ENCODE data around the gene CD160.
"Not testable (repeated sequence)": the region's sequence is repeated elsewhere in the genome, so short reads cannot be mapped to it uniquely, and the experiment has no call there.

CD160 gene

GRCh38 chr1:145719230-145720079 lies at the start of gene CD160:
Gene CD160, plus strand, starts transcription at chr1:145719499. Its CDS starts 8,829 bp downstream, at chr1:145728328.
- Histone ChIP-seq H3K9ac (ENCODE audit: insufficient read length) (no peak within 1 kb of the TSS), H3K9me3 (ENCODE audit: low read depth, low read length) (no peaks in the 10 kb centered on the region), H3K4me3 (no peak within 1 kb of the TSS), H3K27ac (no peak within 1 kb of the TSS), H3K36me3 (ENCODE audit: insufficient read depth, low read length) (no peaks in the 10 kb centered on the region)
- DNase-seq (ENCODE audit: low read depth, low spot score), result no peak
- TF ChIP-seq POLR2AphosphoS5 (IDR thresholded peaks at IDR 0.05; ENCODE audit: borderline replicate concordance, low read depth, low read length), result no peak
- no peak for TF ChIP-seq EZH2 (IDR thresholded peaks at IDR 0.05)
- TF ChIP-seq FOXP2 (optimal IDR thresholded peaks at IDR 0.05; ENCODE audit: control extremely low read depth, extremely low read length, insufficient read depth), result no peak

GRCh38 chr1:145670995-145671745 lies 48.1 kb upstream of the CD160 start:
- H3K9ac ChIP-seq (ENCODE audit: insufficient read length); H3K36me3 ChIP-seq (ENCODE audit: insufficient read depth, low read length); H3K27ac ChIP-seq; DNase-seq (ENCODE audit: low read depth, low spot score); H3K4me3 ChIP-seq; H3K9me3 ChIP-seq (ENCODE audit: low read depth, low read length): not testable (repeated sequence)

- not testable (repeated sequence) for H3K9me3 ChIP-seq (ENCODE audit: low read depth, low read length); DNase-seq (ENCODE audit: low read depth, low spot score); H3K27ac ChIP-seq; H3K9ac ChIP-seq (ENCODE audit: insufficient read length); H3K4me3 ChIP-seq; H3K36me3 ChIP-seq (ENCODE audit: insufficient read depth, low read length)
These were observed 46.1 kb upstream of the CD160 start for GRCh38 chr1:145673217-145673616.

- H3K4me3 ChIP-seq; H3K9ac ChIP-seq (ENCODE audit: insufficient read length); H3K36me3 ChIP-seq (ENCODE audit: insufficient read depth, low read length); H3K27ac ChIP-seq; DNase-seq (ENCODE audit: low read depth, low spot score); H3K9me3 ChIP-seq (ENCODE audit: low read depth, low read length): not testable (repeated sequence)
These were observed 34.4 kb upstream of the CD160 start for GRCh38 chr1:145684858-145685257.

- not testable (repeated sequence) for H3K36me3 ChIP-seq (ENCODE audit: insufficient read depth, low read length); H3K9ac ChIP-seq (ENCODE audit: insufficient read length)
These were observed 33.2 kb upstream of the CD160 start for GRCh38 chr1:145686078-145686477.

GRCh38 chr1:145688328-145688727 lies 31.0 kb upstream of the CD160 start:
- no peak for DNase-seq (ENCODE audit: low read depth, low spot score)
- no peak for TF ChIP-seq FOXP2 (optimal IDR thresholded peaks at IDR 0.05; ENCODE audit: control extremely low read depth, extremely low read length, insufficient read depth)
- no peak for TF ChIP-seq POLR2AphosphoS5 (IDR thresholded peaks at IDR 0.05; ENCODE audit: borderline replicate concordance, low read depth, low read length)
- no peak for TF ChIP-seq EZH2 (IDR thresholded peaks at IDR 0.05)
- H3K27ac ChIP-seq, result no peak overlapping the region

More at GRCh38 chr1:145686078-145686477, 33.2 kb upstream of the CD160 start:
- DNase-seq (ENCODE audit: low read depth, low spot score); H3K9me3 ChIP-seq (ENCODE audit: low read depth, low read length); H3K27ac ChIP-seq; H3K4me3 ChIP-seq: not testable (repeated sequence)

GRCh38 chr1:145688924-145689323 lies 30.4 kb upstream of the CD160 start:
- Histone ChIP-seq H3K36me3 (ENCODE audit: insufficient read depth, low read length) (no peaks in the 10 kb centered on the region), H3K27ac (no peak overlapping the region), H3K9me3 (ENCODE audit: low read depth, low read length) (no peaks in the 10 kb centered on the region), H3K9ac (ENCODE audit: insufficient read length) (no peak overlapping the region), H3K4me3 (no peak overlapping the region)
- DNase-seq (ENCODE audit: low read depth, low spot score), result no peak
- TF ChIP-seq EZH2 (IDR thresholded peaks at IDR 0.05) (no peak), POLR2AphosphoS5 (IDR thresholded peaks at IDR 0.05; ENCODE audit: borderline replicate concordance, low read depth, low read length) (no peak), FOXP2 (optimal IDR thresholded peaks at IDR 0.05; ENCODE audit: control extremely low read depth, extremely low read length, insufficient read depth) (no peak)

More at GRCh38 chr1:145688328-145688727, 31.0 kb upstream of the CD160 start:
- Histone ChIP-seq H3K9me3 (ENCODE audit: low read depth, low read length) (no peaks in the 10 kb centered on the region), H3K9ac (ENCODE audit: insufficient read length) (no peak overlapping the region), H3K4me3 (no peak overlapping the region), H3K36me3 (ENCODE audit: insufficient read depth, low read length) (no peaks in the 10 kb centered on the region)

GRCh38 chr1:145689922-145690321 lies 29.4 kb upstream of the CD160 start:
- H3K4me3 ChIP-seq, result no peak overlapping the region
- H3K9me3 ChIP-seq (ENCODE audit: low read depth, low read length), result no peaks in the 10 kb centered on the region
- no peak for DNase-seq (ENCODE audit: low read depth, low spot score)
- H3K36me3 ChIP-seq (ENCODE audit: insufficient read depth, low read length), result no peaks in the 10 kb centered on the region
- no peak overlapping the region for H3K27ac ChIP-seq
- H3K9ac ChIP-seq (ENCODE audit: insufficient read length), result no peak overlapping the region
- TF ChIP-seq POLR2AphosphoS5 (IDR thresholded peaks at IDR 0.05; ENCODE audit: borderline replicate concordance, low read depth, low read length) (no peak), FOXP2 (optimal IDR thresholded peaks at IDR 0.05; ENCODE audit: control extremely low read depth, extremely low read length, insufficient read depth) (no peak), EZH2 (IDR thresholded peaks at IDR 0.05) (no peak)
